ENCODE measurements around the gene NRXN3. TPM values are rescaled to one million over a fixed set of nuclear protein-coding genes. Genes with fewer than 3 reads are reported as not detected.

NRXN3 gene
- total RNA-seq, 2 donors from 2014 or later, result 1.2 to 7.8 TPM

DNA sequence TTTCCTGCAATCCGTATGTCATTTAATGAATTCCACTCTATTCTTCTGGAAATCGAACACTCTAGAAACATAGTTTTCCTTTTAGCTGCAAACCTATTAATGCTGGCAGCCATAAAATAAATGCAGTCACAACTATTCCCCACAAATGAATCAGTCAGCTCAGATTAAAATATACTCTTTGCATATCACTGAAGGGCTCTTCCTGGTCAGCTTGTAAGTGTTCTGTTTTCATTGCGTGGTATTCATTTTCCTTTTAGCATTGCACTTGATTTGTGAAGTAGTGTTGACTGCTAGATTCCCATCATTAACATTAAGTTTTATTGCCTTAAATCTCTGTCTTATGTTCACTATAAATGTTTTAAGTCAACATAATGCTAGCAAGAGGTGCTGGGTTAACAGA is 1355.2 kb downstream of the NRXN3 start:
- Histone ChIP-seq H3K27ac (no peak overlapping the region), H3K36me3 (no peaks in the 10 kb centered on the region), H3K9ac (ENCODE audit: low read depth in 2 of 2, low read length in 2 of 2) (no peak overlapping the region), H3K27me3 (no peaks in the 10 kb centered on the region), H3K9me3 (no peaks in the 10 kb centered on the region), H3K4me3 (no peak overlapping the region), H3K4me1 (no peaks in the 10 kb centered on the region)
- TF ChIP-seq, protein P1, sequence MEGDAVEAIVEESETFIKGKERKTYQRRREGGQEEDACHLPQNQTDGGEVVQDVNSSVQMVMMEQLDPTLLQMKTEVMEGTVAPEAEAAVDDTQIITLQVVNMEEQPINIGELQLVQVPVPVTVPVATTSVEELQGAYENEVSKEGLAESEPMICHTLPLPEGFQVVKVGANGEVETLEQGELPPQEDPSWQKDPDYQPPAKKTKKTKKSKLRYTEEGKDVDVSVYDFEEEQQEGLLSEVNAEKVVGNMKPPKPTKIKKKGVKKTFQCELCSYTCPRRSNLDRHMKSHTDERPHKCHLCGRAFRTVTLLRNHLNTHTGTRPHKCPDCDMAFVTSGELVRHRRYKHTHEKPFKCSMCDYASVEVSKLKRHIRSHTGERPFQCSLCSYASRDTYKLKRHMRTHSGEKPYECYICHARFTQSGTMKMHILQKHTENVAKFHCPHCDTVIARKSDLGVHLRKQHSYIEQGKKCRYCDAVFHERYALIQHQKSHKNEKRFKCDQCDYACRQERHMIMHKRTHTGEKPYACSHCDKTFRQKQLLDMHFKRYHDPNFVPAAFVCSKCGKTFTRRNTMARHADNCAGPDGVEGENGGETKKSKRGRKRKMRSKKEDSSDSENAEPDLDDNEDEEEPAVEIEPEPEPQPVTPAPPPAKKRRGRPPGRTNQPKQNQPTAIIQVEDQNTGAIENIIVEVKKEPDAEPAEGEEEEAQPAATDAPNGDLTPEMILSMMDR (IDR thresholded peaks at IDR 0.05), result no peak
- intact Hi-C loops (cut with DNase I), result no loop called here
- DNase-seq, result no peak

DNA sequence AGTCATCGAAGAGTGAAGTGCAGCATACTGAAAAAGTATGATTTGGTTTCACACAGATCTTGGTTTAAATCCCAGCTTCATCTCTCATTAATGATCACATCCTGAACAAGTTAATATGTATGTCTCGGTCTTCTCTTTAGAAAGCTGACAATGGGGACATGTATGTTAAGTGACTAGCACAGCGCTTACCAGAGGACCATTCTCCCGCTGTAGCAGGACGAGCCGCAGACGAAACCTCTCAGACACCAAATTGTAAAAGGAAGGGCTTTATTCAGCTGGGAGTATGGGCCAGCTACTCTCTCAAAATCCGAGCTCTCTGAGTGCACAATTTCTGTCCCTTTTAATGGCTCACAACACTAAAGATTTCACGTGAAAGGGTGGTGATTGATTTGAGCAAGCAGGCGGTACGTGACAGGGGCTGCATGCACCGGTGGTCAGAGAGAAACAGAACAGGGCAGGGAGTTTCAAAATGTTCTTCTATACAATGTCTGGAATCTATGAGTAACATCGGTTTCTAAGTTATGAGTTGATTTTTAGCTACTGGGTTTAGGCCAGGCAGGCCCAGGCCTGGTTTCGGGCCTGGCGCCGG is 1358.7 kb downstream of the NRXN3 start:
- H3K36me3 ChIP-seq, result no peaks in the 10 kb centered on the region
- H3K4me3 ChIP-seq, result no peak overlapping the region
- TF ChIP-seq, protein P1 (IDR thresholded peaks at IDR 0.05), result no peak
- no peak overlapping the region for H3K27ac ChIP-seq
- no peak overlapping the region for H3K9ac ChIP-seq (ENCODE audit: low read depth in 2 of 2, low read length in 2 of 2)
- H3K27me3 ChIP-seq, result no peaks in the 10 kb centered on the region
- H3K4me1 ChIP-seq, result no peaks in the 10 kb centered on the region
- no peak for DNase-seq
- no peaks in the 10 kb centered on the region for H3K9me3 ChIP-seq
- intact Hi-C loops (cut with DNase I), result no loop called here

DNA sequence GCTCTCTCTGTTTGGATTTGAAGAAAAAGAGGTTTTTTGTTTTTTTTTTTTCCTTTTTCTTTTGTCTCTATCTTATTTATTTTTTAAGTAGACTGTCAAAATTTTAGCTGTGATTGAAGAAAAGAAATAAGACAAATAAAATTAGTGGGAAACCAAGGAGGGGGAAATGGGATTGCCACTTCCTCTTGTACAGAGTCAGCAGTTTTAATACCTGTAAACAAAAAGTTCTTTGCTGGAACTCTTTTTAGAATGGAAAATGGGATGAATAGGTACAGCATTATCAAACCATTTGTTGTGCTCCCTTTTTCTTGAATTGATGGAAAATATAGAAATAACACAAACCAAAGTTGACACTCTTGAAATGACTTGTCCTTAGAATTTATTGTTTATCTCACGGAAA is 1360.4 kb downstream of the NRXN3 start:
- intact Hi-C loops (cut with DNase I), result no loop called here
- Histone ChIP-seq H3K9me3 (no peaks in the 10 kb centered on the region), H3K27ac (no peak overlapping the region), H3K36me3 (no peaks in the 10 kb centered on the region), H3K27me3 (no peaks in the 10 kb centered on the region), H3K4me1 (no peaks in the 10 kb centered on the region), H3K9ac (ENCODE audit: low read depth in 2 of 2, low read length in 2 of 2) (no peak overlapping the region), H3K4me3 (no peak overlapping the region)
- DNase-seq, result no peak
- TF ChIP-seq, protein P1 (IDR thresholded peaks at IDR 0.05), result no peak

DNA sequence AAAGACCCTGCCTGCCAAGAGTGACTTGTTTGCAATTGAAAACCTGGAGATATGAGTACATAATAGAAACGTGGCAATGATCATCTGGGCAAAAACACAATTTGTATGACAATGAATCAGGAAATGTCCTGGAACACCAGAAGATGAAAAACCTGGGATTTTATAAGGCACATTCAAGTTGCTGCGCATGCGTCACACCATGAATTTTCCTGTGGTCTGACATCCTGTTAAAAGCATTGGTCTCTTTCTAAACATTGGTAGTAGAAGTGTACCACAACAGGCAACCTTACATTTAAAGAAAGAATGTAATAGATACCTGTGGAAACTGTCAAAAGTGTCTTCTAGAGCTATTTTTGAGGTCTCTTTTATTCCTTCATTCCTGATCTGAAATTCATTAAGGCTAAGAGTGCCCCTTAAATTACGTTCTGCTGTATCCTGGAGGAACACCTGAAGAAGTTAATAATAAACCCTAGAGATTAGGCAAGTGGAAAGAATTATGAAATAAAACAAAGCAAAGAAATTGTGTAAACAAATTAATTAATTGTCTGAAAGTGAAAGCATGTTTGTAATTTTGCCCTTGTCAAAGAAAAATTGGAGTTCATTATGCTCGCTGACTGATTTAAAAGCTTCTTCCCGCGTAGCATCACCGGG is 1364.7 kb downstream of the NRXN3 start:
- H3K36me3 ChIP-seq, result no peaks in the 10 kb centered on the region
- H3K4me1 ChIP-seq, result no peaks in the 10 kb centered on the region
- no peak overlapping the region for H3K9ac ChIP-seq (ENCODE audit: low read depth in 2 of 2, low read length in 2 of 2)
- H3K4me3 ChIP-seq, result no peak overlapping the region
- DNase-seq, result no peak
- H3K9me3 ChIP-seq, result no peaks in the 10 kb centered on the region
- TF ChIP-seq, protein P1 (IDR thresholded peaks at IDR 0.05), result no peak
- no peak overlapping the region for H3K27ac ChIP-seq
- no peaks in the 10 kb centered on the region for H3K27me3 ChIP-seq
- intact Hi-C loops (cut with DNase I), result no loop called here

DNA sequence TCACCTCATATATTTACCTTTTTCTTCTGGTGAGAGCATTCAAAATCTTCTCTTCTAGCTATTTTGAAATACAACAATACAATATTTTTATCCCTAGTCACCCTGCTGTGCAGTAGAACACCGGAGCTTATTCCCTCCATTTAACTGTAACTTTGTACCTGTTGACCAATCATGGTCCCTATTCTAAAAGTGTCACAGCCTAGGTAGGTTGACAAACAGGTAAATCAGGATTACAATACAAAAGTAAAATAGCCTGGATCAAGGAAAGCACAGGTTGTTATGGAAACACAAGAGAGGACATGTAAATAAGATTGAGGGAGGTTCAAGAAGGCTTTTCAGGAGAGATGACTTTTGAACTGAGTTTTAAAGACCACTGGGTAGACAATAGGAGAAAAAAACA is 1370.2 kb downstream of the NRXN3 start:
- intact Hi-C loops (cut with DNase I), result no loop called here
- no peaks in the 10 kb centered on the region for H3K36me3 ChIP-seq
- H3K27me3 ChIP-seq, result no peaks in the 10 kb centered on the region
- no peaks in the 10 kb centered on the region for H3K9me3 ChIP-seq
- H3K9ac ChIP-seq (ENCODE audit: low read depth in 2 of 2, low read length in 2 of 2), result no peak overlapping the region
- H3K4me3 ChIP-seq, result no peak overlapping the region
- TF ChIP-seq, protein P1 (IDR thresholded peaks at IDR 0.05), result no peak
- H3K27ac ChIP-seq, result no peak overlapping the region
- H3K4me1 ChIP-seq, result no peaks in the 10 kb centered on the region
- DNase-seq, result no peak

Data from colonic mucosa (tissue), 4 donors.